Neutrophil (primary cell): ENCODE measurements around the gene FSD2.
A peak's percentile ranks its signal among the peaks of the same experiment; 100 is the strongest.

Source experiments
- H3K27ac ChIP-seq: fragments of 200-600 bp; sonication (generic); 2 replicates; pipeline ENCODE4 v1.5.1; 2016; ENCODE audit warnings: mild to moderate bottlenecking, moderate library complexity
- H3K27me3 ChIP-seq: fragments of 200-600 bp; sonication (generic); 2 replicates; pipeline ENCODE4 v1.6.0; 2016; ENCODE audit warnings: mild to moderate bottlenecking
- H3K36me3 ChIP-seq: fragments of 200-600 bp; sonication (generic); 2 replicates; pipeline ENCODE4 v1.5.1; 2017
- H3K4me1 ChIP-seq, 2 experiments: fragments of 200-600 bp in 1 of 2; sonication (generic) in 1 of 2; 1 replicate in 1 of 2; 2 replicates in 1 of 2; pipeline versions ENCODE4 v1.5.1 to v1.6.1; 2013 to 2016; ENCODE audit warnings: low read depth in 1 of 2, low read length in 1 of 2, mild to moderate bottlenecking in 1 of 2, moderate library complexity in 1 of 2; ENCODE audit not compliant: control insufficient read depth in 1 of 2, insufficient read depth in 1 of 2
- H3K4me3 ChIP-seq, 2 experiments: fragments of 200-600 bp in 1 of 2; sonication (generic) in 1 of 2; 1 replicate in 1 of 2; 2 replicates in 1 of 2; pipeline ENCODE4 v1.5.1; 2013 to 2016; ENCODE audit warnings: low read depth in 1 of 2, low read length in 1 of 2, mild to moderate bottlenecking in 1 of 2, moderate library complexity in 1 of 2
- H3K9me3 ChIP-seq: fragments of 200-600 bp; sonication (generic); 2 replicates; pipeline ENCODE4 v1.5.1; 2016
- CTCF ChIP-seq: fragments of 200-600 bp; sonication (generic); IDR thresholded peaks from 2 replicates; pipeline ENCODE4 v1.5.1; 2016; ENCODE audit warnings: antibody characterized with exemption

Gene FSD2

GRCh38 chr15:82850731-82851130 lies 44.9 kb upstream of the FSD2 start:
- H3K27me3 ChIP-seq, result no peaks in the 10 kb centered on the region
- H3K4me1 ChIP-seq, result peaks cover 8 to 18% of the 10 kb centered on the region in 2 experiments
- H3K9me3 ChIP-seq, result no peaks in the 10 kb centered on the region
- no peak overlapping the region for H3K4me3 ChIP-seq
- TF ChIP-seq CTCF, result no peak
- no peak overlapping the region for H3K27ac ChIP-seq
- H3K36me3 ChIP-seq, result no peaks in the 10 kb centered on the region

GRCh38 chr15:82849556-82850512 lies 44.0 kb upstream of the FSD2 start:
- Histone ChIP-seq H3K4me3 (peak overlapping the region in 1 of 2 experiments; percentile 23), H3K27ac (peak overlapping the region; percentile 33), H3K4me1 (peaks cover 13 to 23% of the 10 kb centered on the region in 2 experiments), H3K36me3 (no peaks in the 10 kb centered on the region), H3K27me3 (no peaks in the 10 kb centered on the region), H3K9me3 (no peaks in the 10 kb centered on the region)
- peak; percentile 55 for TF ChIP-seq CTCF

- no peaks in the 10 kb centered on the region for H3K27me3 ChIP-seq
- TF ChIP-seq CTCF, result no peak
- H3K4me1 ChIP-seq, result peaks cover 17 to 27% of the 10 kb centered on the region in 2 experiments
- H3K4me3 ChIP-seq, result no peak overlapping the region
- H3K36me3 ChIP-seq, result no peaks in the 10 kb centered on the region
- H3K9me3 ChIP-seq, result no peaks in the 10 kb centered on the region
- no peak overlapping the region for H3K27ac ChIP-seq
Observed at GRCh38 chr15:82848241-82848993, 42.5 kb upstream of the FSD2 start.

- Histone ChIP-seq H3K27me3 (no peaks in the 10 kb centered on the region), H3K27ac (no peak overlapping the region), H3K36me3 (no peaks in the 10 kb centered on the region), H3K9me3 (no peaks in the 10 kb centered on the region), H3K4me1 (peaks cover 17 to 22% of the 10 kb centered on the region in 2 experiments), H3K4me3 (no peak overlapping the region)
- no peak for TF ChIP-seq CTCF
Observed at GRCh38 chr15:82847703-82848102, 41.8 kb upstream of the FSD2 start.

- Histone ChIP-seq H3K4me1 (peaks cover 17 to 20% of the 10 kb centered on the region in 2 experiments), H3K4me3 (no peak overlapping the region), H3K9me3 (no peaks in the 10 kb centered on the region), H3K27ac (no peak overlapping the region), H3K27me3 (no peaks in the 10 kb centered on the region), H3K36me3 (no peaks in the 10 kb centered on the region)
- no peak for TF ChIP-seq CTCF
Observed at GRCh38 chr15:82846621-82847020, 40.8 kb upstream of the FSD2 start.
